Spinal cord (tissue), 10 donors: ENCODE results near the gene LHFPL6. TPM values are rescaled to one million over a fixed set of nuclear protein-coding genes. Genes with fewer than 3 reads are reported as not detected.

ENCODE experiments used
- DNase-seq, 6 donors: peaks; one replicate each; pipeline versions ENCODE4 v3.0.0 to v3.0.0-alpha.2; 2013 to 2015; ENCODE audit warnings: low spot score in 6 of 6, low read depth in 4 of 6
- H3K27ac ChIP-seq: one replicate; pipeline ENCODE4 v1.5.1; 2013; ENCODE audit warnings: low read depth, low read length, control low read depth
- H3K27me3 ChIP-seq: one replicate; pipeline ENCODE4 v1.6.1; 2013; ENCODE audit warnings: low read length; ENCODE audit not compliant: control insufficient read depth, insufficient read depth
- H3K36me3 ChIP-seq: one replicate; pipeline ENCODE4 v1.6.1; 2013; ENCODE audit warnings: low read length; ENCODE audit not compliant: control insufficient read depth, insufficient read depth
- H3K4me1 ChIP-seq: one replicate; pipeline ENCODE4 v1.6.1; 2013; ENCODE audit warnings: low read length; ENCODE audit not compliant: control insufficient read depth, insufficient read depth
- H3K4me3 ChIP-seq: one replicate; pipeline ENCODE4 v1.5.1; 2013; ENCODE audit warnings: low read depth, low read length, control low read depth
- H3K9me3 ChIP-seq: one replicate; pipeline ENCODE4 v1.6.1; 2013; ENCODE audit warnings: low read length; ENCODE audit not compliant: control insufficient read depth, insufficient read depth
- WGBS: methylation state at CpG from one replicate; pipeline ENCODE4 v1.1.5; 2013; ENCODE audit warnings: missing lambda C conversion rate; ENCODE audit not compliant: insufficient coverage; 5-methylcytosine and 5-hydroxymethylcytosine counted together
- polyA plus RNA-seq, 2 donors: library from polyadenylated mRNA; unstranded; fragments of 120-200 nt; gene quantifications; one replicate each; pipeline ENCODE4 v1.2.1, GENCODE V29; 2013; ENCODE audit not compliant: insufficient read length in 2 of 2
- total RNA-seq, 2 donors: library from RNA; depleted of rRNA in 1 of 2; stranded (reverse); fragments of 120-200 nt in 1 of 2; fragments of >200 nt in 1 of 2; gene quantifications; one replicate each; pipeline versions ENCODE4 v1.2.3 to v1.2.4, GENCODE V29; 2013 to 2014
- donor health status: healthy.

LHFPL6 gene
- total and polyA plus RNA-seq, 4 donors = 49.6 to 190 (median 66.4) TPM

DNA sequence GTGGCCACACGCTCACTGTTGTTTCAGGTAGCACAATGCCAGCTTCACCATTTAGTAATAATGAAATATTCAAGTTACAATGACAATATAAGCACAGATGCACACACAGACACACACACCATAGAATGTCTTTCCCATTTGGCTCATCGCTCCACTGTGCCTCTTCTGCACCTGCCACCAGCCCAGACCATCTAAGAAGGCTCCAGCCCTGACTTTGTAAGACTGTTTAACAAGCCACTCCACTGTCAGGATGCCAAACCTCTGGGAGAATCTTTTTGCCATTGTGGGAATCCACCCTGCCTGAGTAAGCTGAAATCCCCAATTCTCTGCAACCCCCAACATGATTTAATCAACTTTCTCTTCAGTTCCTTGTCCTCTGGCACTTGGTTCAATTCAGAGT is 60.6 kb downstream of the LHFPL6 start:
- 78% methylated on average over 1 of the region's 2 CpGs for WGBS
- Histone ChIP-seq H3K27me3 (no peaks in the 10 kb centered on the region), H3K9me3 (no peaks in the 10 kb centered on the region), H3K27ac (no peak overlapping the region), H3K4me3 (no peak overlapping the region), H3K36me3 (no peaks in the 10 kb centered on the region), H3K4me1 (no peaks in the 10 kb centered on the region)
- DNase-seq = no peak

DNA sequence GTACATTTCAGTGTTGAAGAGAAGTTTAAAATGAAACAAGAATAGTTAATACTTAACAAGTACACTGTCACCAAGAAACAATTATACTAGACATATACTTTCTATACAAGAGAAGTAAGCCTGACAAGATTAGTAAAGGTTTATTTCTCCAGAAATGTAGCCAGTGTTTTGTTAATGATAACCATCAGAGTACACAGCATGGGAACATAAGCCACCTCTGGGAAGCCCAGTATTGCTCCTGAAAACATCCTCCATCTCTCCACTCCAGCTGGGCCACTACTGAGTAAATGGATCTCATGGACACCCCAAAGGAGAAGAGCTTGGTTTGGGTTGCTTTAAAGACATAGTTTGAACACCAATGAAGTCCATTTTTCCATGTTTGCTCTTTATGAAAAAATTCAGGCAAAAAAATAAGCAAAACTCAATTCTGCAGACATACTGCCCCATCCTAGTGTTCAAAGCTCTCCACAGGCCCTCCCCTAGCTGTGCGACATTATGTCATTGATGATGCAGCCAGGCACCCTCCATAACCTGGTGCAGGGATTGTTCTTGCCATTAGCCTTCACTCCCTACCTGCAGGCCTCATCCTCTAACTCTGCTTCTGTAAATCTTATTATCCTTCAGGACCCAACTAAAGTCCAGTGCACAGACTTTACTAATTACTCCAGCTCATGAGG is 61.9 kb downstream of the LHFPL6 start:
- no peak for DNase-seq
- no peaks in the 10 kb centered on the region for H3K4me1 ChIP-seq
- WGBS = 100% methylated on average over 1 of the region's 1 CpG
- H3K4me3 ChIP-seq = no peak overlapping the region
- no peaks in the 10 kb centered on the region for H3K9me3 ChIP-seq
- H3K36me3 ChIP-seq = no peaks in the 10 kb centered on the region
- H3K27me3 ChIP-seq = no peaks in the 10 kb centered on the region
- no peak overlapping the region for H3K27ac ChIP-seq

DNA sequence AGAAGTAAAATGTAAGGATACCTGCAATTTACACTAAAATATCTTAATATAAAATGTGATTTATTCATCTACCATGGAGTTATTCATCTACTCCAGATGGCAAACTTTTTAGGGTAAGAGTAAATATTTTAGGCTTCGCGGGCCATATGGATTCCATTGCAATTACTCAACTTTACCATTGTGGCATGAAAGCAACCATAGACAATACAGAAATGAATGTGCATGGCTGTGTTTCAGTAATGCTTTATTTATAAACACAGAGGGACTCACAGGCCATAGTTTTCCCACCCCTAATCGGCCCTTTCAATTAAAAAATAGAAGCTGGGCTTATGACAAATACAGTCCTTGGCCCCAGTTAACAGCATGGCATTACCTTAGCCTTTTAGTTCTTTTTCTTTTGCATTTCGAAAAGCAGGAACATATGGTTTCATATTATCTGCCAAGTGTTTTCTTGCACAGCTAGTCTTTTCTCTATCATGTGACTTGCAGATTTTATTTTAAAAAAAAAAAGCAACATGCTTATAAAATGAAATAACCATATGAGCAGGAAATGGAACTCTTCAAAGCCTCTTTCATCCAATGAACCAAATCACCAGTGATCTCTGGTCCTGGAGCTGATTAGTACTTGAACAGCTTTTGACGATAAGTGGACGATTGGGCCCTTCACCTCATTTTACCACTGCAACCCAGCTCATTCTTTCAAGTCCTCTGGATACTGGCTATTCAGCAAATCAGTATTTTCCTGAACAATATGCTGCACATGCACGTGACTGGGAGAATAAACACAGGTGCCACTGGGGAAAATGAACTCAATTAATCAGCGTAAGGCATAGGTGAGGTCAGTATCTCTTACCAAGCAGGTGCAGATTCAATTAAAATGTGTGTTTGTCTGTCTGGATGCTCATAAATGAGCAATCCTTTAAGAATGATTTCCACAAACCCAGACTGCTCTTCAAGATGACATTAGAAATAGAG is 63.9 kb downstream of the LHFPL6 start:
- Histone ChIP-seq H3K4me1 (no peaks in the 10 kb centered on the region), H3K27ac (no peak overlapping the region), H3K9me3 (no peaks in the 10 kb centered on the region), H3K4me3 (no peak overlapping the region), H3K36me3 (no peaks in the 10 kb centered on the region), H3K27me3 (no peaks in the 10 kb centered on the region)
- 86% methylated on average over 1 of the region's 8 CpGs for WGBS
- DNase-seq = peak in 1 of 6 donors; percentile 88

DNA sequence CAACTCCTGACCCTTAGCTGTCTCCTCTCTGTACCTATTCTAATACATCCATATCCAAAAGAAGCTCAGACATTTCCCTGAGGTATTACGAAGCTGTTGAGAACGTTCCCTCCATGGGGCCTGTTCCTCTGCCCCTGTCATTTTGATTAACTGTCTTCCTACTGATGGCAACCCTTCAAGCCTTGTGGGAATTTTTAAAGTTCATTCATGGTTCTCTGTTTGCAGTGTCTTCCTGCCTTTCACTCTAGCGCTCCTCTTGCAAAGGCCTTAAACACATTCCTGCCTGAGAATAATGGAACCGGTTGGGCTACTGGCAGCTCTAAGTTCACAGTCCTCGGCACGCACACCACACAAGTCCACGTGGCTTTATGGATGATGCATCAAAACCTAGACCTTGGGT is 66.1 kb downstream of the LHFPL6 start:
- Histone ChIP-seq H3K36me3 (no peaks in the 10 kb centered on the region), H3K9me3 (no peaks in the 10 kb centered on the region), H3K27ac (no peak overlapping the region), H3K27me3 (no peaks in the 10 kb centered on the region), H3K4me1 (no peaks in the 10 kb centered on the region), H3K4me3 (no peak overlapping the region)
- WGBS = 20% methylated on average over 1 of the region's 7 CpGs
- no peak for DNase-seq

DNA sequence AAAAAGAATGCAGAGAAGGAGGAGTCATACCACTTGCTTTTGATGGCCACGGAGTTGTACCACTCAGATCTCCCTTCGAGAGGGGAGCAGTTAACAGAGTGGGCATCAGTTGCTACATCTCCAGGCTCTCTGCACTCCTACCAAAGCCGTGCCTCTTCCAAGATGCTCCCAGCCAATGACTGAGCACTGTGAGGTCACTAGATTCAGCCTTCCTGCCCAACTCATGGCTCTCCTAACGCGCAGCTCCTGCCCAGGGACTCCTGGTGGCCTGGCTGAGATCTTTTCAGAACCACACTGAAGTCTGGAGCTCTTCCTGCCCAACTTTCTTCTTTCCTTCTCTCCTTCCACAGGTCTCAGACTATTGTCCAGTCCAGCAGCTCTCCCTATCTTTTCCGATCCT is 66.7 kb downstream of the LHFPL6 start:
- 95% methylated on average over 5 of the region's 6 CpGs for WGBS
- Histone ChIP-seq H3K27ac (no peak overlapping the region), H3K9me3 (no peaks in the 10 kb centered on the region), H3K36me3 (no peaks in the 10 kb centered on the region), H3K4me3 (no peak overlapping the region), H3K4me1 (no peaks in the 10 kb centered on the region), H3K27me3 (no peaks in the 10 kb centered on the region)
- no peak for DNase-seq

DNA sequence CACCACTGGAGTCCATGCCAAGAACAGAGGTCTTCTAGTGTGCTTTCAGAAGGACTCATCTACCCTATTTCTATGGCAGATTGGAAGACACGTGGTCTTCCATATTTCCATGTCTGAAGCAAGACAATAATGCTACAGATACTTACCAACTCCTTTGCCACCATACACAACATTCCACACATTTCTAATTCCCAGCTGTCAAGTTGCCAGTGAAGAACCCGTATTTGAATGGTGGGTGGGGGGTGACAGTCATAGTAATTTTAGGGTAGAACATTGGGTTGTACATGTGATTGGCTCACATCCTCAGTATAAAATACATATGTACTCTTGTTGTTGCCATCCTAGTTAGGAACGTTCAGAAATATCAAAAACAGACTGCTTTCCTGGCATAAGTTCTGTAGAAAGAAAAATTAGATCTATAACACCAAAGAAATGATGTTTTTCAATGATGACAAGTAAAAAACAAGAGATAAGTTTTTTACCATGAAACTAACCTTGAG is 69.3 kb downstream of the LHFPL6 start:
- no peak overlapping the region for H3K4me3 ChIP-seq
- H3K27ac ChIP-seq = no peak overlapping the region
- no peaks in the 10 kb centered on the region for H3K36me3 ChIP-seq
- no CpG with 5 or more reads among the region's 3 CpGs for WGBS
- H3K27me3 ChIP-seq = no peaks in the 10 kb centered on the region
- no peaks in the 10 kb centered on the region for H3K4me1 ChIP-seq
- H3K9me3 ChIP-seq = no peaks in the 10 kb centered on the region
- DNase-seq = peak in 1 of 6 donors; percentile 92

DNA sequence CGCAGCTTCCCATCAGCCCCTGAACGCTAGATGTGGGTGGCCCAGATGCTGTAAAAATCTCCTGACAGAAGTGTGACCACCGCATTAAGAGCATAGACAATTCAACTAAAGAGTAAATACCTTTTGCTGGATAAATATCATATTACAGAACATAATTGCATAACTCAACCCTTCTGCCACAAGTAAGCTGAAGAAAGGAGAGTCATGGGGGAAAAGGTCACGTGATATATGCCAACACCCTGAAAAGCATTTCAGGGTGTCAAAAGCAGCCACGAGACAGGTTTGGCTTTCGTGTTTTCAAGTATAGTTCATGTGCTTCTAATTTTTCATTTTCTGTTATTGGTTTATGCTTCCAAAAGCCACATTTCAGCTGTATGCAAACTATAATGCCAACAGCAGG is 71.3 kb downstream of the LHFPL6 start:
- no peaks in the 10 kb centered on the region for H3K27me3 ChIP-seq
- H3K4me1 ChIP-seq = no peaks in the 10 kb centered on the region
- no CpG with 5 or more reads among the region's 6 CpGs for WGBS
- no peak overlapping the region for H3K27ac ChIP-seq
- H3K4me3 ChIP-seq = no peak overlapping the region
- no peaks in the 10 kb centered on the region for H3K36me3 ChIP-seq
- no peak for DNase-seq
- H3K9me3 ChIP-seq = no peaks in the 10 kb centered on the region

DNA sequence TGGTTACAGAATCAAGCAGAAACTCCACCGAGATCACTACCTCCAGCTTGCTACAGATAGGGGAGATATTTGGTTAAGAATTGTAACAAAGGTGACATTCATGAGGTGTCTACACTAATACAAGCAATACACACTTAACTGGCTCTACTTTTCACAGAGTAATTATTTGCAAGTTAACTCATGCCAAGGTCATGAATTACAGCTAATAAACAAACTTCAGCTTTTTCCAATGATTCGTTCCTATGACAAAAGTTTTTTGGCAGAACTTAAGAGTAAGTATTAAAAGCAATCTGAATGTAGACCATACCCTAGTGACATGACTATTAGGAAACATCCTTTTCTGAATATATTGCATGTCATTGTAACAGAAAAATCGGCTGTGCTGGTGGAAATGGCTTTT is 72.1 kb downstream of the LHFPL6 start:
- Histone ChIP-seq H3K9me3 (no peaks in the 10 kb centered on the region), H3K27ac (no peak overlapping the region), H3K4me1 (no peaks in the 10 kb centered on the region), H3K4me3 (no peak overlapping the region), H3K27me3 (no peaks in the 10 kb centered on the region), H3K36me3 (no peaks in the 10 kb centered on the region)
- DNase-seq = no peak
- no CpG with 5 or more reads among the region's 3 CpGs for WGBS

DNA sequence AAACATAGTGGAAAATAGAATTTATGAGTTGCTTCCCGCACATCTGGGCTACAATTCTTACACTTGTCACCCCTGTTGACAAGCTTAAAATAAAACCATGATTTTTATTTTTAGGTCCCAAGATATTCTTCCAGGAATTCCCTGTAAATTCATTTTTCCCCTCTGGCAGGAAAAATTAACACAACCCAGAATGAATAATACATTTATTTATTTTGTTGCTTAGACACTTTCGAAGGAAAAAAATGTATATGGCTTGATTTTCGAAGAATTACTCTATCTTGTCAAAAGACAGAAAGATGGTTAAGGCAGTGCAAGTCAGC is 74.4 kb downstream of the LHFPL6 start:
- Histone ChIP-seq H3K36me3 (no peaks in the 10 kb centered on the region), H3K9me3 (no peaks in the 10 kb centered on the region), H3K4me3 (no peak overlapping the region), H3K27ac (no peak overlapping the region), H3K27me3 (no peaks in the 10 kb centered on the region), H3K4me1 (no peaks in the 10 kb centered on the region)
- peak in 1 of 6 donors; percentile 20 for DNase-seq
- 100% methylated on average over 1 of the region's 3 CpGs for WGBS
